IMR-90 (cell line): Measurements from ENCODE around the gene CDK6. TPM values are rescaled to one million over a fixed set of nuclear protein-coding genes. Genes with fewer than 3 reads are reported as not detected.
"Not testable (repeated sequence)": the region's sequence is repeated elsewhere in the genome, so short reads cannot be mapped to it uniquely, and the experiment has no call there.

Source experiments
- ATAC-seq: fragments of 200-7000 bp; cut with Tn5 transposase; 2 replicates; pipeline ENCODE4 v1.9.1; 2020; ENCODE audit warnings: low read depth, mild to moderate bottlenecking, moderate library complexity
- BruUV-seq: library from RNA; stranded (reverse); fragments of 400-500 nt; replicated peaks from 2 replicates; lab custom pipeline; 2021; lab: Mats Ljungman, UMichigan
- CTCF ChIA-PET: fragments of 300-600 bp; formaldehyde crosslinking; extraction: SDS; loops from one replicate; lab custom pipeline; 2021; ENCODE audit warnings: antibody characterized with exemption; lab: Yijun Ruan, JAX
- POLR2A ChIA-PET: fragments of 300-600 bp; sonication (Branson Sonifier 250); formaldehyde crosslinking; loops from one replicate; lab custom pipeline; 2022; ENCODE audit warnings: antibody characterized with exemption; ENCODE audit not compliant: unreplicated experiment; lab: Charles Lee
- DNase-seq: peaks from one replicate; pipeline ENCODE4 v3.0.0; 2013
- H2AFZ ChIP-seq: replicated peaks from 2 replicates; pipeline ENCODE3; 2013; ENCODE audit warnings: low read length, mild to moderate bottlenecking; ENCODE audit not compliant: poor library complexity
- H2AK5ac ChIP-seq: 2 replicates; pipeline ENCODE4 v1.6.1; 2013; ENCODE audit warnings: low read depth, low read length, inconsistent platforms
- H2AK9ac ChIP-seq: replicated peaks from 2 replicates; pipeline ENCODE3; 2013; ENCODE audit warnings: mild to moderate bottlenecking, low read depth, low read length, moderate library complexity; ENCODE audit not compliant: poor library complexity
- H2BK120ac ChIP-seq: 2 replicates; pipeline ENCODE4 v1.6.1; 2013; ENCODE audit warnings: low read depth, low read length, inconsistent platforms
- H2BK15ac ChIP-seq: 3 replicates; pipeline ENCODE4 v1.6.1; 2013; ENCODE audit warnings: low read depth, low read length, inconsistent platforms
- H2BK20ac ChIP-seq: 2 replicates; pipeline ENCODE4 v1.6.1; 2013; ENCODE audit warnings: low read depth, mild to moderate bottlenecking, inconsistent platforms, low read length, moderate library complexity
- H2BK5ac ChIP-seq: 2 replicates; pipeline ENCODE4 v1.6.1; 2013; ENCODE audit warnings: mild to moderate bottlenecking, low read depth, low read length, inconsistent platforms; ENCODE audit not compliant: poor library complexity, severe bottlenecking
- H3K14ac ChIP-seq: replicated peaks from 2 replicates; pipeline ENCODE4 v1.6.1; 2013; ENCODE audit warnings: low read depth, low read length, inconsistent platforms
- H3K18ac ChIP-seq: 2 replicates; pipeline ENCODE4 v1.6.1; 2013; ENCODE audit warnings: low read depth, low read length, control low read depth
- H3K23ac ChIP-seq: 2 replicates; pipeline ENCODE4 v1.6.1; 2013; ENCODE audit warnings: low read depth, low read length, inconsistent platforms
- H3K27ac ChIP-seq: 2 replicates; pipeline ENCODE4 v1.5.1; 2013; ENCODE audit warnings: mild to moderate bottlenecking, control low read depth, low read length; ENCODE audit not compliant: insufficient read depth
- H3K27me3 ChIP-seq: 2 replicates; pipeline ENCODE4 v1.6.1; 2013; ENCODE audit warnings: low read length; ENCODE audit not compliant: control insufficient read depth, insufficient read depth
- H3K36me3 ChIP-seq: 2 replicates; pipeline ENCODE4 v1.6.1; 2013; ENCODE audit warnings: low read length, mixed read lengths; ENCODE audit not compliant: control insufficient read depth, insufficient read depth
- H3K4ac ChIP-seq: 2 replicates; pipeline ENCODE4 v1.6.1; 2013; ENCODE audit warnings: low read depth, low read length, inconsistent platforms
- H3K4me1 ChIP-seq: 2 replicates; pipeline ENCODE4 v1.6.1; 2013; ENCODE audit warnings: low read length, mixed read lengths; ENCODE audit not compliant: control insufficient read depth, insufficient read depth
- H3K4me2 ChIP-seq: 2 replicates; pipeline ENCODE4 v1.6.1; 2013; ENCODE audit warnings: low read depth, mild to moderate bottlenecking, control low read depth, low read length, moderate library complexity
- H3K4me3 ChIP-seq: 2 replicates; pipeline ENCODE4 v1.5.1; 2013; ENCODE audit warnings: low read depth, mild to moderate bottlenecking, control low read depth, low read length, moderate library complexity; ENCODE audit not compliant: insufficient read depth
- H3K56ac ChIP-seq: 2 replicates; pipeline ENCODE4 v1.6.1; 2013; ENCODE audit warnings: low read length, inconsistent platforms; ENCODE audit not compliant: insufficient read depth; ENCODE audit errors: extremely low read depth
- H3K79me1 ChIP-seq, 2 experiments: 2 replicates each; pipeline ENCODE4 v1.6.1; 2013; ENCODE audit warnings: low read length in 2 of 2, inconsistent platforms in 1 of 2, low read depth in 1 of 2
- H3K9ac ChIP-seq: 2 replicates; pipeline ENCODE4 v1.6.1; 2013; ENCODE audit warnings: low read depth, low read length, control low read depth
- H3K9me1 ChIP-seq: 2 replicates; pipeline ENCODE4 v1.6.1; 2013; ENCODE audit warnings: low read length, inconsistent platforms; ENCODE audit not compliant: insufficient read depth
- H3K9me3 ChIP-seq: 2 replicates; pipeline ENCODE4 v1.6.1; 2013; ENCODE audit warnings: low read length; ENCODE audit not compliant: control insufficient read depth, insufficient read depth
- H4K20me1 ChIP-seq: 2 replicates; pipeline ENCODE4 v1.6.1; 2013; ENCODE audit warnings: low read length, inconsistent platforms; ENCODE audit not compliant: insufficient read depth
- H4K5ac ChIP-seq: 2 replicates; pipeline ENCODE4 v1.6.1; 2013; ENCODE audit warnings: mild to moderate bottlenecking, low read depth, low read length, control low read depth
- H4K8ac ChIP-seq, 2 experiments: 2 replicates each; pipeline ENCODE4 v1.6.1; 2013; ENCODE audit warnings: low read depth in 2 of 2, low read length in 2 of 2, control low read depth in 1 of 2, inconsistent platforms in 1 of 2
- H4K91ac ChIP-seq: 2 replicates; pipeline ENCODE4 v1.6.1; 2013; ENCODE audit warnings: low read depth, low read length, inconsistent platforms; ENCODE audit not compliant: insufficient read depth
- CHD1 ChIP-seq: IDR thresholded peaks from 2 replicates; pipeline ENCODE4 v1.6.1; 2012; ENCODE audit warnings: low read depth, low read length, improper control_type of control experiment
- MAZ ChIP-seq: IDR thresholded peaks from 2 replicates; pipeline ENCODE4 v1.6.1; 2012; ENCODE audit warnings: low read depth, mild to moderate bottlenecking, low read length, improper control_type of control experiment, moderate library complexity, borderline replicate concordance
- MXI1 ChIP-seq: IDR thresholded peaks from 2 replicates; pipeline ENCODE4 v1.6.1; 2012; ENCODE audit warnings: low read depth, mild to moderate bottlenecking, low read length, moderate library complexity, borderline replicate concordance
- RAD21 ChIP-seq: IDR thresholded peaks from 2 replicates; pipeline ENCODE4 v1.6.1; 2012; ENCODE audit warnings: low read length, improper control_type of control experiment
- USF2 ChIP-seq: fragments of 150-350 bp; IDR thresholded peaks from 2 replicates; pipeline ENCODE4 v1.6.1; 2017; ENCODE audit warnings: mild to moderate bottlenecking, antibody characterized with exemption, low read length, low read depth
- WGBS, 2 experiments: methylation state at CpG; one replicate each; pipeline versions ENCODE4 v1.1.5 to v1.1.7; 2013; ENCODE audit warnings: missing lambda C conversion rate in 2 of 2; ENCODE audit not compliant: insufficient read length in 1 of 2; ENCODE audit errors: extremely low coverage in 2 of 2; 5-methylcytosine and 5-hydroxymethylcytosine counted together
- dilution Hi-C: fragments of 300-500 bp; cut with HindIII; formaldehyde crosslinking; loops from one replicate; pipeline ENCODE4 v1.14.3; 2018; ENCODE audit warnings: low sequenced_read_pairs; ENCODE audit not compliant: unreplicated experiment
- in situ Hi-C: fragments of 300-500 bp; cut with MboI; formaldehyde crosslinking; loops from 3 replicates; pipeline ENCODE4 v1.14.3; 2019; ENCODE audit warnings: low sequenced_read_pairs, inconsistent platforms, mixed read lengths
- intact Hi-C: fragments of 100-400 bp; cut with micrococcal nuclease; formaldehyde crosslinking; loops from 2 replicates; pipeline ENCODE4 v1.10.0; 2022
- polyA plus RNA-seq, 3 experiments: library from polyadenylated mRNA; depleted of rRNA; stranded (reverse); fragments of >200 nt; gene quantifications; 2 replicates each; pipeline ENCODE4 v1.2.3, GENCODE V29; 2012; ENCODE audit warnings: low replicate concordance in 1 of 3
- total RNA-seq: library from RNA; depleted of rRNA; stranded (reverse); fragments of >200 nt; gene quantifications from 2 replicates; pipeline ENCODE4 v1.2.3, GENCODE V29; 2012

The CDK6 gene
- total and polyA plus RNA-seq, 2 of the 4 experiments (the other 2 are of a cell fraction) = 21.5 to 195 TPM

DNA sequence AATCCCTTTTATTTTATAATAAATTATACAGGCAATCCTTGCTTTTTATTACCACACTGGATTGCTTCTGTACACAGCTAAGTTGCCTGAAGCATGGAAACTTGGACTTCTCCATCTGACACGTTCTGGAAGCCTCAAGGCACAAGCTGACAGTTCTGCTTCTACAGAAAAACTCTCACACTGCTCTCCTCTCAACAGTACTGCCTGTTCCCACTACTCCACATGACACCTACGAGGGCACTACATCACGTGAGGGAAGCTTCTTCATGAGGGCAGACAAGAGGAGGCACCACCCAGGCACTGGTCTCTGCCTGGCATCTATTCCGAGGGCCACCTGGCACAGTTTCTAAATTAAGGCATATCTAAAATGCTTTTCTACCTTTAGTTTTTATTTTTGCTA, 229.4 kb downstream of the CDK6 start:
- Histone ChIP-seq H2BK15ac (no peak overlapping the region), H3K14ac (no peak overlapping the region), H3K9ac (no peak overlapping the region), H4K5ac (no peak overlapping the region), H2AFZ (no peak overlapping the region), H3K27me3 (no peaks in the 10 kb centered on the region), H2AK9ac (no peak overlapping the region), H4K91ac (no peak overlapping the region), H2BK120ac (no peak overlapping the region), H3K79me1 (peaks cover 6 to 21% of the 10 kb centered on the region in 2 experiments), H3K36me3 (peaks cover 15% of the 10 kb centered on the region), H3K56ac (no peak overlapping the region), H3K23ac (no peak overlapping the region), H3K9me1 (peaks cover 6% of the 10 kb centered on the region), H3K4me2 (no peak overlapping the region), H3K4ac (no peak overlapping the region), H2BK5ac (no peak overlapping the region), H3K18ac (no peak overlapping the region), H4K8ac (no peak overlapping the region), H4K20me1 (no peaks in the 10 kb centered on the region), H3K9me3 (no peaks in the 10 kb centered on the region), H3K4me1 (peaks cover 4% of the 10 kb centered on the region; the same call in 1 of the 2 replicates), H2AK5ac (peak overlapping the region; percentile 9; the same call in 1 of the 2 replicates), H3K27ac (no peak overlapping the region), H2BK20ac (no peak overlapping the region), H3K4me3 (no peak overlapping the region)
- ATAC-seq (no peak), DNase-seq (no peak)
- WGBS, 2 experiments = 93% methylated on average over 3 of the region's 4 CpGs; no CpG with 5 or more reads in 1 of the 2 experiments
- no TSS peak for BruUV-seq
- no peak for TF ChIP-seq USF2
- TF ChIP-seq CHD1 = no peak
- TF ChIP-seq MXI1 = no peak
- no peak for TF ChIP-seq MAZ
- no peak for TF ChIP-seq RAD21
- in situ Hi-C loops (no loop called here), intact Hi-C loops (no loop called here), dilution Hi-C loops (no loop called here)
- POLR2A ChIA-PET = interaction anchor here (0.7 kb wide), 1 partner anchor 12 kb away, joined by 3 read pairs; no protein-coding TSS in a partner anchor
- CTCF ChIA-PET = no interaction called here

GRCh38 chr7:92604517-92604916, 231.9 kb downstream of the CDK6 start:
- in situ Hi-C loops, H4K20me1 ChIP-seq, H2BK5ac ChIP-seq, ATAC-seq, H3K23ac ChIP-seq, H3K56ac ChIP-seq, H3K4me1 ChIP-seq, H3K4ac ChIP-seq, H3K18ac ChIP-seq, H3K27me3 ChIP-seq, H2BK120ac ChIP-seq, H4K5ac ChIP-seq, H4K91ac ChIP-seq, dilution Hi-C loops, H2BK15ac ChIP-seq, H3K14ac ChIP-seq, intact Hi-C loops, H3K4me3 ChIP-seq, POLR2A ChIA-PET, H2BK20ac ChIP-seq, H3K9me1 ChIP-seq, H2AK9ac ChIP-seq, H3K4me2 ChIP-seq, H3K9ac ChIP-seq, H3K9me3 ChIP-seq, DNase-seq, H4K8ac ChIP-seq, H2AFZ ChIP-seq, BruUV-seq, H2AK5ac ChIP-seq, H3K27ac ChIP-seq: not testable (repeated sequence)
- CTCF ChIA-PET = interaction anchor here (0.7 to 1.1 kb wide), 2 partner anchors 9 to 713 kb away, joined by 3 to 5 read pairs; no protein-coding TSS in a partner anchor
- 83% methylated on average over 2 of the region's 7 CpGs; no CpG with 5 or more reads in 1 of the 2 experiments for WGBS, 2 experiments
- Histone ChIP-seq H3K36me3 (peaks cover 13% of the 10 kb centered on the region), H3K79me1 (peaks cover 6 to 16% of the 10 kb centered on the region in 2 experiments)
